GM12878 (cell line): ENCODE results near the gene KAT2A. TPM values are rescaled to one million over a fixed set of nuclear protein-coding genes. Genes with fewer than 3 reads are reported as not detected.

Experiments used
- ATAC-seq: fragments of 200-7000 bp; cut with Tn5 transposase; 3 replicates; pipeline ENCODE4 v1.9.1; 2020; ENCODE audit warnings: mild to moderate bottlenecking, moderate library complexity
- BruUV-seq: library from RNA; stranded (reverse); fragments of 400-500 nt; replicated peaks from 2 replicates; lab custom pipeline; 2021; lab: Mats Ljungman, UMichigan
- CTCF ChIA-PET: fragments of 300-600 bp; sonication (Branson Sonifier 250); formaldehyde crosslinking; extraction: SDS; loops from one replicate; lab custom pipeline; 2021; ENCODE audit warnings: inconsistent platforms; lab: Yijun Ruan, JAX
- POLR2A ChIA-PET: fragments of 350-600 bp; formaldehyde crosslinking; extraction: SDS; loops from one replicate; lab custom pipeline; 2021; ENCODE audit warnings: inconsistent platforms; lab: Charles Lee
- RAD21 ChIA-PET: fragments of 300-600 bp; sonication (Branson Sonifier 250); formaldehyde crosslinking; loops from one replicate; lab custom pipeline; 2023; ENCODE audit warnings: antibody characterized with exemption; ENCODE audit not compliant: unreplicated experiment; lab: Charles Lee
- SMC1A ChIA-PET: fragments of 300-600 bp; sonication (Branson Sonifier 250); formaldehyde crosslinking; loops from one replicate; lab custom pipeline; 2023; ENCODE audit not compliant: unreplicated experiment, uncharacterized antibody; lab: Charles Lee
- DNase-seq: peaks from one replicate; pipeline ENCODE4 v3.0.0-alpha.2; 2011; ENCODE audit warnings: low read depth, low spot score
- FAIRE-seq: peaks from 3 replicates; lab custom pipeline; 2011; peaks lifted over from hg19 to GRCh38; lab: Jason Lieb, UNC
- H2AFZ ChIP-seq: 2 replicates; pipeline ENCODE4 v1.6.0; 2011; ENCODE audit warnings: low read depth, low read length, control low read depth; ENCODE audit not compliant: control insufficient read depth
- H3K27ac ChIP-seq: 2 replicates; pipeline ENCODE4 v1.5.1; 2011; ENCODE audit warnings: control low read depth; ENCODE audit not compliant: control insufficient read depth, insufficient read depth
- H3K27me3 ChIP-seq, 2 experiments: replicated peaks in 1 of 2; 2 replicates each; pipeline versions ENCODE4 v1.6.0 to v1.6.1; 2011; ENCODE audit warnings: low read length in 1 of 2; ENCODE audit not compliant: control insufficient read depth in 2 of 2, insufficient read depth in 2 of 2
- H3K36me3 ChIP-seq, 2 experiments: 2 replicates each; pipeline ENCODE4 v1.5.1; 2011; ENCODE audit warnings: low read length in 1 of 2; ENCODE audit not compliant: control insufficient read depth in 2 of 2, insufficient read depth in 2 of 2
- H3K4me1 ChIP-seq: 2 replicates; pipeline ENCODE4 v1.6.1; 2011; ENCODE audit warnings: mild to moderate bottlenecking, low read length, moderate library complexity, mixed read lengths; ENCODE audit not compliant: control insufficient read depth, insufficient read depth
- H3K4me2 ChIP-seq: 2 replicates; pipeline ENCODE4 v1.6.0; 2011; ENCODE audit warnings: control low read depth; ENCODE audit not compliant: control insufficient read depth, insufficient read depth
- H3K4me3 ChIP-seq: fragments of 200-600 bp; sonication (generic); 2 replicates; pipeline ENCODE4 v1.5.1; 2016
- H3K79me2 ChIP-seq: 2 replicates; pipeline ENCODE4 v1.6.0; 2011; ENCODE audit warnings: low read length; ENCODE audit not compliant: control insufficient read depth, insufficient read depth
- H3K9ac ChIP-seq: 2 replicates; pipeline ENCODE4 v1.8.0; 2011; ENCODE audit warnings: low read length, control low read depth, mixed read lengths; ENCODE audit not compliant: control insufficient read depth, insufficient read depth
- H3K9me3 ChIP-seq: replicated peaks from 3 replicates; pipeline ENCODE4 v1.5.1; 2011; ENCODE audit warnings: mild to moderate bottlenecking, low read length; ENCODE audit not compliant: control insufficient read depth, insufficient read depth
- H4K20me1 ChIP-seq: 2 replicates; pipeline ENCODE4 v1.6.0; 2011; ENCODE audit not compliant: control insufficient read depth, insufficient read depth
- BHLHE40 ChIP-seq, 2 experiments: fragments of 450-650 bp in 1 of 2; IDR thresholded peaks; 2 replicates each; pipeline ENCODE4 v1.6.1; 2011 to 2017; ENCODE audit warnings: low read depth in 2 of 2, borderline replicate concordance in 1 of 2, improper control_type of control experiment in 1 of 2, low read length in 1 of 2, mild to moderate bottlenecking in 1 of 2
- MEF2A ChIP-seq: IDR thresholded peaks from 2 replicates; pipeline ENCODE4 v1.6.1; 2011; ENCODE audit warnings: low read depth, mild to moderate bottlenecking, low read length, moderate library complexity; ENCODE audit not compliant: insufficient read depth
- POLR2A ChIP-seq: IDR thresholded peaks from 2 replicates; pipeline ENCODE4 v1.6.1; 2011; ENCODE audit warnings: low read depth, mild to moderate bottlenecking, low read length
- whole genome bisulfite sequencing: methylation state at CpG from one replicate; pipeline ENCODE4 v1.1.6; 2016; ENCODE audit warnings: low lambda C conversion rate; ENCODE audit not compliant: insufficient replicate concordance, insufficient coverage; ENCODE audit errors: missing lambda C conversion rate; 5-methylcytosine and 5-hydroxymethylcytosine counted together
- in situ Hi-C: fragments of 300-500 bp; cut with MboI; formaldehyde crosslinking; loops from 9 replicates; pipeline ENCODE4 v1.14.3; 2018; ENCODE audit warnings: mixed read lengths
- intact Hi-C: fragments of 100-400 bp; cut with micrococcal nuclease; formaldehyde crosslinking; loops from one replicate; pipeline ENCODE4 v1.14.2; 2022; ENCODE audit not compliant: unreplicated experiment
- polyA plus RNA-seq, 11 experiments: library from polyadenylated mRNA; depleted of rRNA in 4 of 11; unstranded in 6 of 11; stranded (reverse) in 5 of 11; fragments of >200 nt; fragmentation: Nextera tagmentation in 4 of 11; fragmentation: Illumina TruSeq in 1 of 11; extraction: Ambion mirVana in 4 of 11; extraction: Trizol in 1 of 11; gene quantifications; 1 replicate in 1 of 11; 2 replicates in 10 of 11; pipeline versions ENCODE4 v1.2.1 to v1.2.3, GENCODE V29; 2011 to 2016; ENCODE audit warnings: inconsistent platforms in 2 of 11, missing spikeins in 2 of 11, low read depth in 1 of 11
- total RNA-seq, 4 experiments: library from RNA; depleted of rRNA in 3 of 4; stranded (reverse); fragments of >200 nt in 3 of 4; fragmentation: Illumina TruSeq in 1 of 4; extraction: Trizol in 1 of 4; gene quantifications; 2 replicates each; pipeline versions ENCODE4 v1.2.1 to v1.2.3, GENCODE V29; 2013 to 2021
- TF ChIP-seq, protein P1 (sequence below): fragments of 150-350 bp; IDR thresholded peaks from 2 replicates; pipeline ENCODE4 v1.6.1; 2016; ENCODE audit warnings: low read depth, low read length

Gene KAT2A
- total and polyA plus RNA-seq, 10 of the 15 experiments (the other 5 are each of a cell fraction or from before 2014, with no cell fraction given), result 0.85 to 47.5 (median 14.6) TPM

GRCh38 chr17:42124256-42124655 is 3.1 kb upstream of the KAT2A start:
- Histone ChIP-seq H3K4me1 (no peaks in the 10 kb centered on the region; the same call in 1 of the 2 replicates), H3K36me3 (peaks cover 22 to 28% of the 10 kb centered on the region in 2 experiments), H4K20me1 (no peaks in the 10 kb centered on the region; the same call in 1 of the 2 replicates), H3K79me2 (peaks cover 2% of the 10 kb centered on the region; the same call in 1 of the 2 replicates), H3K9ac (no peak overlapping the region), H3K9me3 (no peaks in the 10 kb centered on the region), H2AFZ (no peak overlapping the region), H3K4me3 (no peak overlapping the region), H3K4me2 (no peak overlapping the region), H3K27me3 (no peaks in the 10 kb centered on the region), H3K27ac (no peak overlapping the region)
- no peak for ATAC-seq
- no peak for FAIRE-seq
- RAD21 ChIA-PET, result interaction anchor here (1.2 kb wide), 1 partner anchor 57 kb away, joined by 5 read pairs; no protein-coding TSS in a partner anchor
- no TSS peak for BruUV-seq
- no peak for TF ChIP-seq BHLHE40 (IDR thresholded peaks at IDR 0.05; ENCODE audit: borderline replicate concordance in 1 of 2, low read depth in 2 of 2, low read length in 1 of 2)
- no peak for TF ChIP-seq MEF2A
- TF ChIP-seq POLR2A, result peak; percentile 20; the same call in 1 of the 2 replicates
- TF ChIP-seq, protein P1, sequence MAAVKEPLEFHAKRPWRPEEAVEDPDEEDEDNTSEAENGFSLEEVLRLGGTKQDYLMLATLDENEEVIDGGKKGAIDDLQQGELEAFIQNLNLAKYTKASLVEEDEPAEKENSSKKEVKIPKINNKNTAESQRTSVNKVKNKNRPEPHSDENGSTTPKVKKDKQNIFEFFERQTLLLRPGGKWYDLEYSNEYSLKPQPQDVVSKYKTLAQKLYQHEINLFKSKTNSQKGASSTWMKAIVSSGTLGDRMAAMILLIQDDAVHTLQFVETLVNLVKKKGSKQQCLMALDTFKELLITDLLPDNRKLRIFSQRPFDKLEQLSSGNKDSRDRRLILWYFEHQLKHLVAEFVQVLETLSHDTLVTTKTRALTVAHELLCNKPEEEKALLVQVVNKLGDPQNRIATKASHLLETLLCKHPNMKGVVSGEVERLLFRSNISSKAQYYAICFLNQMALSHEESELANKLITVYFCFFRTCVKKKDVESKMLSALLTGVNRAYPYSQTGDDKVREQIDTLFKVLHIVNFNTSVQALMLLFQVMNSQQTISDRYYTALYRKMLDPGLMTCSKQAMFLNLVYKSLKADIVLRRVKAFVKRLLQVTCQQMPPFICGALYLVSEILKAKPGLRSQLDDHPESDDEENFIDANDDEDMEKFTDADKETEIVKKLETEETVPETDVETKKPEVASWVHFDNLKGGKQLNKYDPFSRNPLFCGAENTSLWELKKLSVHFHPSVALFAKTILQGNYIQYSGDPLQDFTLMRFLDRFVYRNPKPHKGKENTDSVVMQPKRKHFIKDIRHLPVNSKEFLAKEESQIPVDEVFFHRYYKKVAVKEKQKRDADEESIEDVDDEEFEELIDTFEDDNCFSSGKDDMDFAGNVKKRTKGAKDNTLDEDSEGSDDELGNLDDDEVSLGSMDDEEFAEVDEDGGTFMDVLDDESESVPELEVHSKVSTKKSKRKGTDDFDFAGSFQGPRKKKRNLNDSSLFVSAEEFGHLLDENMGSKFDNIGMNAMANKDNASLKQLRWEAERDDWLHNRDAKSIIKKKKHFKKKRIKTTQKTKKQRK, result no peak
- no peak for DNase-seq
- 87% methylated on average over 2 of the region's 3 CpGs for WGBS
- POLR2A ChIA-PET, result interaction anchor here (0.6 to 1.1 kb wide), 4 partner anchors 11 to 371 kb away, joined by 3 to 6 read pairs (median 4); no protein-coding TSS in a partner anchor
- intact Hi-C loops, result no loop called here
- in situ Hi-C loops, result no loop called here
- CTCF ChIA-PET, result interaction anchor here (1.1 kb wide), 1 partner anchor 57 kb away, joined by 4 read pairs; the partner anchor contains the start of gene KCNH4
- SMC1A ChIA-PET, result interaction anchor here (0.6 kb wide), 1 partner anchor 161 kb away, joined by 3 read pairs; no protein-coding TSS in a partner anchor
